HG03442 (cell line): ENCODE measurements around the gene UHRF1.
A peak's percentile ranks its signal among the peaks of the same experiment; 100 is the strongest.
"Not testable (repeated sequence)": the region's sequence is repeated elsewhere in the genome, so short reads cannot be mapped to it uniquely, and the experiment has no call there.

Experiments
- ATAC-seq: cut with Tn5 transposase; IDR thresholded peaks from one replicate; pipeline ENCODE4 v1.9.1; 2021; ENCODE audit warnings: mild to moderate bottlenecking, moderate library complexity; ENCODE audit not compliant: unreplicated experiment

UHRF1 gene

DNA sequence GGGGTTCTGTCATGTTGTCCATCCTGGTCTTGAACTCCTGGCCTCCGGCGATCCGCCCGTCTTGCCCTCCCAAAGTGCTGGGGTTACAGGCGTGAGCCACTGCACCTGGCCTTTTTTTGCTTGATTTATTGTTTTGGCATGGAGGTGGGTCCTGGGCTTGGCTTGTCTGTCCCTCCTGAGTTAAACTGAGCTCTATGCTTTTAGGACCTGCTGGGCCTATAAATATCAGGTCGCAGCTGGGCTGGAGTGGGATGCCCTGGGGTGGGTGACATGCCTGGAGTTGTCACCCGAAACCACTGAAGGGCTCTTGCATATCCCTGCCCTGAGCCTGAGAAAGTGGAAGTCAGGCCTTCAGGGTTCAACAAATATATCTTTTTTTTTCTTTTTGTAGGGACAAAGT is 12.2 kb upstream of the UHRF1 start:
- ATAC-seq = no peak

DNA sequence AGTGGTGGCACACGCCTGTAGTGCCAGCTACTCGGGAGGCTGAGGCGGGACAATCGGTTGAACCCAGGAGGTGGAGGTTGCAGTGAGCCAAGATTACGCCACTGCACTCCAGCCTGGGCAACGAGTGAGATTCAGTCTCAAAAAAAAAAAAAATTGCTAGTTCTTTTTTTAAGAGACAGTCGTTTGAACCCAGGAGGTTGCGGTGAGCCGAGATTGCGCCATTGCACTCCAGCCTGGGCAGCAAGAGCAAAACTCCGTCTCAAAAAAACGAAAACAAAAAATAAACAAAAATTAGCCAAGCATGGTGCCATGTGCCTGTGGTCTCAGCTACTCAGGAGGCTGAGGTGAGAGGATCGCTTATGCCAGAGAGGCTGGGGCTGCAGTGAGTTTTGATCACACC is 8.4 kb upstream of the UHRF1 start:
- ATAC-seq = not testable (repeated sequence)

DNA sequence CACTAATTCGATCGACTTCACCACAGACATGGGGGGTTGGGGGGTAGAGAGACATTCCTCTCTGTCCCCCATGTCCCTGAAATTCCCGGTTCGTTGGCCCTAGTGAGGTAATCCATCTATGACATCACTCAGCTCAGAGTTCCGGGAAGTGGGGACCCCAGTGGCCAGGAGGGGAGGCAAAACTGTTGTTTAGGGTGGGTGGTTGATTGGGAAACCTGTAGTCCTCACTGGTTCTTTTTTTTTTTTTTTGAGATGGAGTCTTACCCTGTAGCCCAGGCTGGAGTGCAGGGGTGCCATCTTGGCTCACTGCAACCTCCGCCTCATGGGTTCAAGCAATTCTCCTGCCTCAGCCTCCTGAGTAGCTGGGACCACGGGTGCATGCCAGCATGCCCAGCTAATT is 6.5 kb upstream of the UHRF1 start, which contains the start of gene ARRDC5:
Gene ARRDC5, minus strand, starts transcription at position 101 of the 400 bp plus-strand sequence. Its CDS starts 71 bp downstream, at position 30.
- no peak for ATAC-seq

DNA sequence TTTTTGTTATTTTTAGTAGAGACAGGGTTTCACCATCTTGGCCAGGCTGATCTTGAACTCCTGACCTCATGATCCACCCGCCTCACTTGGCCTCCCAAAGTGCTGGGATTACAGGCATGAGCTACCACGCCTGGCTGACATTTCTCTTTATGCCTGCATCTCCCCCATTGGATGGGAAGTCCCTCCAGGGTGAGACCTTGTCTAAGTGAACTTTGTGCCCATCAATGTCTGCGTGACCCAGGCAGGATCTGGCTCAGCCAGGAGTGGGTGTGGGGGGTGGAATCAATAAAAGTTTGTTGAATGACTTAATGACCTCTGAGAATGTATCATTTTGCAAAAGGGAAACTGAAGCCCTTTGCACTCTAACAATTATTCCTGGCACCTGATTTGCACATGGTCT is 4.8 kb upstream of the UHRF1 start:
- no peak for ATAC-seq

DNA sequence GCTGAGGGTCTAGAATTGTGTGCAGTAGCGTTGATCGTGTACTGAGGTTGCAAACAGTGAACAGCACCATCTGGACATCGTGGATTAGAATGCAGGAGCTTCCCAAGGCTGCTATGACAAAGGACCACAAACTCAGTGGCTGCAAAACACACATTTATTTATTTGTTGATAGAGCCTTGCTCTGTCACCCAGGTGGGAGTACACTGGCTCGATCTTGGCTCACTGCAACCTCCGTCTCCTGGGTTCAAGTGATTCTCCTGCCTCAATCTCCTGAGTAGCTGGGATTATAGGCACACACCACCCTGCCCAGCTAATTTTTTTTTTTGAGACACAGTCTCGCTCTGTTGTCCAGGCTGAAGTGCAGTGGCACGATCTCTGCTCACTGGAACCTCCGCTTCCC is 2.3 kb upstream of the UHRF1 start:
- no peak for ATAC-seq

DNA sequence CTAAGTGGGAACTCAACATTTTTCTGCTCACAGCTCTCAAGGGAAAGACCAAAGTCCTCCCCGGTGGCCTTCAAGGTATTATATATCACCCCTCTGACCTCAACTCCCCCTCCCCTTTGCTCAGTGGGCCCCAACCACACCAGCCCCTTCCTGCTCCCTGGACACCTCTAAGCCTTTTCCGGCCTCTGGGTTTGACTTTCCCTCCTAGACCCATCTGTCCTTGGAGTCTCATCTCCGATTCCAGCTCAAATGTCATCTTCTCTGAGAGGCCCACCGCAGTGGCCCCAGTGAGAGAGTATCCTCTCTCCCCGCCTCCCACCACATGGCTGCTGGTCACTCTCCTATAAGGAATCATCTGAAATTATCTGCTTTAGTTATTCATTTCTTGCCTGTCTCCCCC is 941 bp upstream of the UHRF1 start:
- ATAC-seq = no peak

DNA sequence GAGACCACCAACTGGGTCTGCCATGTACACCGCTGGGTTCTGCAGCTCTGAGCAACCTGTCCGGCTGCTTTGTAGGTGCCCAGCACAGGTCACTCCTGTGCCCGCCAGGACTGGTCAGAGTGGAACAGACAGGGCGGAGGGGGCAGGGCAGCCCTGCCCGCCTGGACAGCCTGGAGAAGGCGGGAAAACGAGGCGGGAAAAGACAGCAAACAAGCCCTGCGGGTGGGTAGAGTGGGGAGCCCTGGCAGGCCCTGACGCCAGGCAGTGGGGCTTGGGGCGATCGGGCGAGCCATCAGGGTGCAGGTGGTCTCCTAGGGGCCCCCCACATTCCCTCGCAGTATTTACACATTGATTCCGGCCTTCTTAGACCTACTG is 533 bp upstream of the UHRF1 start:
- no peak for ATAC-seq

DNA sequence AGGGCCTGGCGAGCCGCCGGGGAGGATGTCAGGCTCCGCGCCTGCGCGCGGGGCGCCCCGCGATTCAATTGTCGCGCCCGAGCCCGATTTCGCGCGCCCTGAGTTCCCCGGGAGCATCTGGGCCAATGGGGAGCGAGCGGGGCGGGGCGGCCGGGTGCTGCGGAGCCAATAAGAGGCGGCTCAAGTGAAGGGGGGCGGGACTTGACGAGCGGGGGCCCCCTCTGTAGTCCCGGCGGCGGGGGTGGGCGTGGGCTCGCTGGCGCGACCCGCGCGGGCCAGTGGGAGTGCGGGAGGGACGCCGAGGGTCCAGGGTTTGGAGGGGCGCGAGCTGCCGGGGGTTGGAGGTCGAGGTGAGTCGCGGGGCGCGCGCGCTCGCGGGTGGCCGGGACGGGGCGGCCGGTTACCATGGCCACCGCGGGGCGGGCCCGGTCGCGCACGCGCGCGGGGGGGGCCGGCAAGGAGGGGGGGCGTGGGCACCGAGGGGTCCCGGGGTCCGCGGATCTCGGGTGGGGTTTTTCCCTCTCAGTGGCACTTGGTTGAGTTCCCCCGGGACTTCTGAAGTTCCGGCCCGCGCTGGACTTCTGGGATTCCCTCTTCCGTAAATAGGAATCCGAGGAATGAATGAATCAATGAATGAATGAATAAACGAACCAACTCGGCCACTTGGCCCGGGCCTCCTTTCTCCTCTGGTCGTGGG is 744 bp downstream of the UHRF1 start:
- ATAC-seq = peak; percentile 63

DNA sequence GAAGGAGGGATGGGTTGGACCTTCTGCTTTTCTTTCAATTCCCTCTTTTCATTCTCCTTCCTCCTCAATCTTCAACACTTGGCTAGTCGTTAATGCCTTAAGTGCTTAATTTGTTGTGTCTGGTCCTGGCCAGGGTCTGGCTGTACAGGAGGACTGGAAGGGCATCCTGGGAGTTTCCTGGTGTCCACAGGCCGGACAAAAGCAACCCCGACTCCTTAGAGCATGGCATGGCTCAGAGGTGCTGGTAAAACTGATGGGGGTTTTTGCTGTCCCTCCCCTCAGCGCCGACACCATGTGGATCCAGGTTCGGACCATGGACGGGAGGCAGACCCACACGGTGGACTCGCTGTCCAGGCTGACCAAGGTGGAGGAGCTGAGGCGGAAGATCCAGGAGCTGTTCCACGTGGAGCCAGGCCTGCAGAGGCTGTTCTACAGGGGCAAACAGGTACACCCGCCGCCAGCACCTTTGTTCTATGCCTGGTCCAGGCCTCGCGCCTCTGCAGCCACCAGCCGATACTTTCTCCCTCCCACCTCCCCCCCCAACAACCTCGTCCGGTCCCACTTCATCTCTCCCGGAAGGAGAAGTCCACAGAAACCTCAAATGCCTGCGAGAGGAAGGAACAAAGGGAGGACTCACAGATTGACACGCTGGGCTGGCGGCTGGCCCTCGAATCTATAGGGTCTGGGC is 1.4 kb downstream of the UHRF1 start:
- no peak for ATAC-seq

DNA sequence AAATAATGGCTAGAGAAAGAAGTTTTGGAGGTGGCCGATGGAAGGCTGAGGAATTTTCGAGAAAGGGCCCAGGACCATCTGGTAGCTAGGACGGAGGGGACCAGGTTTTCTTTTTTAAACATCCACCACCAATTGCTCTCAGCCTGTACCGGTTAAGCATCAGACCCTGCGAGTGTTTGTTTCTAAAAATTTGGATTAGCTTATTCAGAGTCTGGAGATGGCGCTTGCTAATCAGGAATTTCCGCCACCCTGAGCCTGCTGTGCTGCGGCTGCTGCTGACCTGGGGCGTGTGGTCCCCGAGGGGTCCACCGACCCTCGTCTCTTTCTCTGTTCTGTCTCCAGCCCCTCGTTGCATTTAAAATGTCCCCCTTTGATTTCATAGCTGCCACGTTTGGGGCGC is 2.0 kb downstream of the UHRF1 start:
- ATAC-seq = no peak

DNA sequence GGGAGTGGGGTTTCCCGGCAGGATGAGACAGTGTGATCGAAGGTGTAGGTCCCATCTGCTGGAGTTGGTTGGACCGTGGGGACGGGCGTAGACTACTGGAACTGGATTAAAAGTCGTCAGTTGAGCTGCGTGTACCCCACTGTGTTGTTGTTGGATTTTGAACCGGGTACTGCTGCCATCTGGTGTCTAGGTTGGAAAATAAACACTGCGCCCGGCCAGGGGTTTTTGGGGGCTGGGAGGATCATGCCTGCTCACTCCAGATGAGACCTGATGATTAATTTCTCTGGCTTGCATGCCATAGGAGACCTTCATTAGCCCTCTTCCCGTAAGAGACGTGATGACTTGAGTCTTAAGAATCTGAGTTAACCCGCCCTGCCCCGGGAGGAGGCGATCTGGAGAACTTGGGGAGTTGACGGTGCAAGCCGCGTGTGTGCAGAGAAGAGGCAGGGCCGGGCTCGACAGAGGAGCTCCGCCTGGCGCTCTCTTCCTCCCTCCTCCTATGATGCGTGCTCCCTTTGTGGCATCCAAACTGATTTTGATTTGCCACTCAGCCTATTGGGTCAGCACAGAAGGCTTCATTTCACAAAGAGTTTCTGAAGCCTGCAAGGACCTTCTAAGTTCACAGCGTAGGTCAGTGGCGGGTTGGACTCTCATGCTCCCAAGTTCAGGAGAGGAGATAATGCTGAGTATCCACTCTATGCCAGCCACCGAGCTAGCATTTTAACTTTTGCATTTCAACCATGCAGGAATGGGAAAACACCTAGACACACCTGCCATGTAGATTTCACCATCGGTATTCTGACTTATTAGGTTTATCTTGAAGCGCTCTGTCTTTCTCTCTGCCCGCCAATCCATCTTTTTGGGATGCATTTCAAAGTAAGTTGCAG is 2.7 kb downstream of the UHRF1 start:
- ATAC-seq = no peak

DNA sequence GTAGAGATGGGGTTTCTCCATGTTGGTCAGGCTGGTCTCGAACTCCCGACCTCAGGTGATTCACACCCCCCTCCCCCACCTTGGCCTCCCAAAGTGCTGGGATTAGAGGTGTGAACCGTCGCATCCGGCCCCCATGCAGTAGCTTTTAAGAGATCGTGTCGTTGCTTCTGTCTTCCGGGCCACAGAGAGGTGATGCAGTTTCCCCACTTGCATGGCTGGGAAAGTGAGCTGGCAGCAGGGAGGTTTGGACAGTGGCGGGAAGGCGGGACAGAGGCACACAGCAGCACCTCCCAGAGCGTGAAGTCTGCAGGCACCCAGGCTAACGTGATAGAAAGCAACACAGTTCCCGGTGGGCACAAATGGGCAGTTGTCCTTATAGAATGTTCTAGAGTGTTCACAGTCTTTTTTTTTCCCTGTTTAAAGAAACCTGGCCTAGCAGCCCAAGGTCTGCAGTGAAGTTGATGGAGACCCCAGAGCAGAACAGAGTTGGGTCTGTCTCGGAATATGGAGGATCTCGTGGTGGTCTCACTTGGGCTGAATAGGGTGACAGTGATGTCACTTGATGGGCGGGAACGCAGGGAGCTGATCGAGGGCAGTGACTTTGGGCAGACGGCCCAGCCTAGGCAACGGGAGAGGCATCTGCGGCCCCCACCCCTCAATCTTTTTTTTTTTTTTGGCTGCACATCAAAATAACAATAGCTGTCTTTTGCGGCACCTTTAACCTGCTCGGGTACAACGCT is 4.9 kb downstream of the UHRF1 start:
- no peak for ATAC-seq

DNA sequence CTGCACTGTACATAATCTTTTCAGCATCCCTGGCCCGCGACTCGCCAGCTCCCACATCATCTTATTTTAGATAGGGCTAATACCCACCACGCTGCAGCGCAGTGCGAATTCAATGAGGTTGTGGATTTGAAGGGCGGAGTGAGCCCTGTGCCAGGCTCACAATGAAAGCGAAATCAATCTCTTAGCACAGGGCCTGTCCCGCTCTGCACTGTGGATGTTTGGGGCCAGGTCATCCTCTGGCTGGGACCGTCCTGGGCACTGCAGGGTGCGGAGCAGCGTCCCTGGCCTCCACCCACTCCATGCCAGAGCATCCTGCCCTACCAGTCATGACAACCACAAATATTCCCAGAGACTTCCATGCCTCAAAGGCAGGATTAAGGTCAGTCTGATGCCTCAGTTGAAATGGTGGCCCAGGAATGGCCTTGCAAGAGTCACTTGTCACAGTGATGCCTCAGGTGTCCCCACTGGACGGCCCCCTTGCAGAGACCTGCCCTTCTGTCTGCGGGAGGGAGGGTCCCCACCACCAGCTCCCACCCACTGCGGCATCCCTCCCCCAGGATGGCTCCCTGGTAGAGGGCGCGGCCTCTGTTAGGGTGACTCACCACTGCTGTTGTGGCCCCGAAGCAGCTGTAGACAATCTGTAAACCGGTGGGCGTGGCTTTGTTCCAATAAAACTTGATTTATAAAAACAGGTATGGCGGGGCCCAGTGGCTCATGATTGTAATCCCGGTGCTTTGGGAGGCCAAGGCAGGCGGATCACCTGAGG is 5.6 kb downstream of the UHRF1 start:
- no peak for ATAC-seq

DNA sequence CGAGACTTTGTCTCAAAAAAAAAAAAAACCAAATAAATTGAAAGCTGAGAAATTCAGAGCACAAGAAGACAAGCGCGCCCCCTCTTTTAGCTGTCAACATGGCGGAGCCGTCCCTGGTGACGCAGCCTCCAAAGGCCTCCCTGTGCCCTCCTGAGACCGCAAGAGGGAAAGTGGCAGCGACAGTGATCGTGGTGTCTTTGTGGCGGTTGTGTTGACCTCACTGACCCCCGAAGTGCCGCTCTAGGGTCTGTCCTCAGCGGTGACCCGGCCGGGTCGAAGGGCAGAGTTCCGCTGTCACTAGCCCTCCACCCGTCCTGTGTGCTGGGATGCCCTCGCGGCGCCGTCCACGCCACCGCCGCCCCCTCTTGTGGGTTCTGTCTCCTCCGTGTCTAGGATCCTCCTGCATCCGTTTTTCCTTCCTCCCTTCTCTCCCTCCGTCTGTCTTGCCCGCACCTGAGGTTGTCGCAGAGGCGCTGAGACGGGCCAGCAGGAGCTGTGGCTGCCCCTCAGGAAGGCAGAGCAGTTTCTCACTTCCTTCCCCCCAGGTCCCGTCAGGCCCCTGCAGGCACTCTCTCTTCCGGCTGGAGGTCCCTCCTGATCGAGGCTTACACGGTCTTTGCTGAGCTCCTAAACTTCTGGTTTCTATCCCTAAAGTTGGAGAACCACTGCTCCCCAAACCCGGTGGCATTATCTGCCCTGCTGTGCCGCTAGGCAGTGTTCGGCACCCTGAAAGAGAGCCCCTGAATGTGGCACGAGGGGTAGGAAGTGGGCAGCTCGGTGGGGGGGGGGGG is 7.2 kb downstream of the UHRF1 start:
- no peak for ATAC-seq

DNA sequence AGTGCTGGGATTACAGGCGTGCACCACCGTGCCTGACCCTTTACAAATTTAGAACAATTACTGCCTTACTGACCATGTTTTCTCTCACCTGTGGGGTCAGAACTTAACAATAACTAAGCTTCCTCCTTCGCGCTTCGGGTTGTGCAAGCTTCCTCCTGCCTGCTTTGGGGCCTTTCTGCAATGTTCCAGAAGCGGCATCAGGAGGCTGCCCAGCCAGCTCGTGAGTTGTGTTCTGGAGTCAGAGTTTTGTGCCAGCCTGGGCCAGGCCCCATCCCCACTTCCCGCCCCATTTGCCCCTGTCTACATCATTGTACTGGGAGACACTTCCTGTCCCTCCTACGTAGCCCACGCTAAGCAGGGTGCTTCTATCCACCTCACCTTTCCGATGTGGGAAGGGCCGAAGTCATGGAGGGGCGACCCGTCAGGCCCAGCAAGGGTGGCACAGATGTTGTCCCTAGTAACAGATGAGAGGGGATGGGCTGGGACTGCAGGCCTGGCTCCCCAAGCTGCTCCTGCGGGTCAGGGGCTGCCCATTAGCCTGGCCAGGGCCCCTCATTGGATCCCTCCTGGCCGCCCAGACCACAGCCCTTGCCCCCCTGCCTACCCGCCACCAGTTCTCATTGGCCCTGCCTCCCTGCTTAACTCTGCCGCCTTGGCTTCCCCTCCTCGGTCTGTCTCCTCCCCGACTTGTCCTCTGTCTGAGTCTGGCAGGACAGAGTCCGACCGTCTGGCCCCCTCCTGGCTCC is 13.4 kb downstream of the UHRF1 start:
- no peak for ATAC-seq

DNA sequence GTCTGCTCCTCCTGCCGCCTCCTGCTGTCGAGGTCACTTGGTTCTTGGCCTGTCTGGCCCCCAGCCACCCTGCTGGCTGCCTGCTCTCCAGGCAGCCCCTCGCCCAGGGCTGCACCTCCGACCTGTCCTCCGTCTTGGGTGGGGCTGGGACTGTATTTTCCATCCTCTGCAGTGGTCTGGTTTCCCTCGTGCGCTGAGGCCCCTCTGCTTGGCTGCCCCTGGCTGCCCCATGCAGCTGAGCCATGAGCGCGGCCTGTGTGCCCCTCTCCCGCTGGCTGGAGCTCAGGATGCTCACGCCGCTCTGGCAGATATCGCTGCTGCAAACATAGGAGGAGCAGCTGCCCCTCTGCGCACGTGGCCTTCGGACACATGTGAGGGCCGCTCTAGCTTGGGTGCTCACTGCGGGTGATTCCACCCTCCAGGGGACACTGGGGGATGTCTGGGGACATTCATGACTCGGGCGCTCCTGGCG is 14.0 kb downstream of the UHRF1 start:
- ATAC-seq = no peak

DNA sequence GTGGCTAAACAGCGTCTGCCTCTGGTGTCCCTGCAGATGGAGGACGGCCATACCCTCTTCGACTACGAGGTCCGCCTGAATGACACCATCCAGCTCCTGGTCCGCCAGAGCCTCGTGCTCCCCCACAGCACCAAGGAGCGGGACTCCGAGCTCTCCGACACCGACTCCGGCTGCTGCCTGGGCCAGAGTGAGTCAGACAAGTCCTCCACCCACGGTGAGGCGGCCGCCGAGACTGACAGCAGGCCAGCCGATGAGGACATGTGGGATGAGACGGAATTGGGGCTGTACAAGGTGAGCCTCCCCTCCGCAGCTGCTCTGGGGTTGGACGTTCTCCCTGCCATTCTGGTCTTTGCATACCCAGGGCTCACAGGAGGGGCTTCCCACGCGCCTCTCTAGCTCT is 19.9 kb downstream of the UHRF1 start:
- no peak for ATAC-seq

DNA sequence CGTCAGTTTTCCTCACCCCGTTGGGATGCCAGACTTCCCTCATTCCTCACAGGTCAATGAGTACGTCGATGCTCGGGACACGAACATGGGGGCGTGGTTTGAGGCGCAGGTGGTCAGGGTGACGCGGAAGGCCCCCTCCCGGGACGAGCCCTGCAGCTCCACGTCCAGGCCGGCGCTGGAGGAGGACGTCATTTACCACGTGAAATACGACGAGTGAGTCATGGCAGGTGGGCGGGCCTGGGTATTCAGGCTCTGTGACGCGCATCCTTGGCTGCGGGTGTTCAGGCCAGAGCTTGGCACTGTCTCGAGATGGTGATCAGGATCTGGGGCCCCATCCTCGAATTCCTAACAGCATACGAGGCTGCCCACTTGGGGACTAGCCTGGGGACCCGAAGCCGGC is 21.4 kb downstream of the UHRF1 start:
- no peak for ATAC-seq

DNA sequence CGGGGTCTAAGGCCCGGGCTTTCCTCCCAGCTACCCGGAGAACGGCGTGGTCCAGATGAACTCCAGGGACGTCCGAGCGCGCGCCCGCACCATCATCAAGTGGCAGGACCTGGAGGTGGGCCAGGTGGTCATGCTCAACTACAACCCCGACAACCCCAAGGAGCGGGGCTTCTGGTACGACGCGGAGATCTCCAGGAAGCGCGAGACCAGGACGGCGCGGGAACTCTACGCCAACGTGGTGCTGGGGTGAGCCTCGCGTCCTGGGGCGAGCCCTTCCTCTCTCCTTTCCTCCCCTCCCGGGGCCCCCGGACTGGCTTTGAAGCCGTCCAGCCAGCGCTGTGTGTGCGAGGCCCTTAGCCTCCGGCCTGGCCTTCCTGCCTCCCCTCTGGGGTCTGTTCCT is 23.4 kb downstream of the UHRF1 start:
- no peak for ATAC-seq
